Osteocyte (in vitro differentiated cells): ENCODE results near the gene XRCC3. TPM values are rescaled to one million over a fixed set of nuclear protein-coding genes. Genes with fewer than 3 reads are reported as not detected.
"Not testable (repeated sequence)": the region's sequence is repeated elsewhere in the genome, so short reads cannot be mapped to it uniquely, and the experiment has no call there.

Experiments
- DNase-seq: peaks from one replicate; pipeline ENCODE4 v3.0.0; 2021; ENCODE audit warnings: mixed read lengths; ENCODE audit not compliant: unreplicated experiment; ENCODE audit errors: extremely low spot score
- H3K27ac Mint-ChIP-seq: one replicate; pipeline ENCODE4 v1.8.0; 2021; ENCODE audit warnings: mild to moderate bottlenecking, mixed read lengths; ENCODE audit not compliant: unreplicated experiment
- H3K27me3 Mint-ChIP-seq: one replicate; pipeline ENCODE4 v1.8.0; 2021; ENCODE audit warnings: mixed read lengths; ENCODE audit not compliant: unreplicated experiment
- H3K36me3 Mint-ChIP-seq: one replicate; pipeline ENCODE4 v1.8.0; 2021; ENCODE audit warnings: mixed read lengths; ENCODE audit not compliant: unreplicated experiment
- H3K4me1 Mint-ChIP-seq: one replicate; pipeline ENCODE4 v1.8.0; 2021; ENCODE audit warnings: mixed read lengths; ENCODE audit not compliant: unreplicated experiment
- H3K4me3 Mint-ChIP-seq: one replicate; pipeline ENCODE4 v1.8.0; 2021; ENCODE audit warnings: mild to moderate bottlenecking, moderate library complexity, mixed read lengths; ENCODE audit not compliant: unreplicated experiment
- H3K9me3 Mint-ChIP-seq: one replicate; pipeline ENCODE4 v1.8.0; 2021; ENCODE audit warnings: mixed read lengths; ENCODE audit not compliant: unreplicated experiment
- CTCF ChIP-seq: fragments of 200-600 bp; sonication (generic); IDR thresholded peaks from 2 replicates; pipeline ENCODE4 v1.5.0; 2021; ENCODE audit warnings: antibody characterized with exemption, mild to moderate bottlenecking, moderate library complexity
- total RNA-seq: library from RNA; stranded (reverse); gene quantifications from 2 replicates; pipeline ENCODE4 v1.2.1, GENCODE V29; 2021

XRCC3 gene
- total RNA-seq, 1 donor from 2014 or later, result 7.5 TPM

- no peak for TF ChIP-seq CTCF
- Mint-ChIP-seq H3K36me3 (peaks cover 30% of the 10 kb centered on the region), H3K27ac (peak overlapping the region; percentile 34), H3K4me1 (peaks cover 26% of the 10 kb centered on the region), H3K4me3 (no peak overlapping the region), H3K27me3 (no peaks in the 10 kb centered on the region), H3K9me3 (no peaks in the 10 kb centered on the region)
- no peak for DNase-seq
These were observed 58.5 kb downstream of the XRCC3 start for GRCh38 chr14:103656756-103657133.

- DNase-seq, result no peak
- peaks cover 29% of the 10 kb centered on the region for H3K4me1 Mint-ChIP-seq
- peaks cover 29% of the 10 kb centered on the region for H3K36me3 Mint-ChIP-seq
- peak overlapping the region; percentile 7 for H3K27ac Mint-ChIP-seq
- H3K4me3 Mint-ChIP-seq, result no peak overlapping the region
- H3K9me3 Mint-ChIP-seq, result no peaks in the 10 kb centered on the region
- TF ChIP-seq CTCF, result no peak
- no peaks in the 10 kb centered on the region for H3K27me3 Mint-ChIP-seq
These were observed 59.1 kb downstream of the XRCC3 start for GRCh38 chr14:103656031-103656755.

- Mint-ChIP-seq H3K4me3 (no peak overlapping the region), H3K27ac (no peak overlapping the region), H3K9me3 (no peaks in the 10 kb centered on the region), H3K27me3 (no peaks in the 10 kb centered on the region), H3K36me3 (peaks cover 20% of the 10 kb centered on the region), H3K4me1 (peaks cover 33% of the 10 kb centered on the region)
- no peak for DNase-seq
- TF ChIP-seq CTCF, result no peak
These were observed 60.6 kb downstream of the XRCC3 start for GRCh38 chr14:103654619-103655018.

- H3K4me1 Mint-ChIP-seq, result peaks cover 33% of the 10 kb centered on the region
- H3K36me3 Mint-ChIP-seq, result peaks cover 15% of the 10 kb centered on the region
- TF ChIP-seq CTCF, result no peak
- no peak overlapping the region for H3K4me3 Mint-ChIP-seq
- no peaks in the 10 kb centered on the region for H3K9me3 Mint-ChIP-seq
- no peaks in the 10 kb centered on the region for H3K27me3 Mint-ChIP-seq
- no peak for DNase-seq
- peak overlapping the region; percentile 72 for H3K27ac Mint-ChIP-seq
These were observed 61.4 kb downstream of the XRCC3 start for GRCh38 chr14:103653805-103654204.

GRCh38 chr14:103653336-103653735 lies 61.9 kb downstream of the XRCC3 start:
- H3K36me3 Mint-ChIP-seq, result peaks cover 15% of the 10 kb centered on the region
- H3K27me3 Mint-ChIP-seq, H3K4me3 Mint-ChIP-seq, DNase-seq, H3K9me3 Mint-ChIP-seq: not testable (repeated sequence)
- peaks cover 33% of the 10 kb centered on the region for H3K4me1 Mint-ChIP-seq
- H3K27ac Mint-ChIP-seq, result peak overlapping the region; percentile 72
